Calu3 (cell line): ENCODE data around the gene TP63. TPM values are rescaled to one million over a fixed set of nuclear protein-coding genes. Genes with fewer than 3 reads are reported as not detected.

ENCODE experiments used
- BruUV-seq: library from RNA; stranded (reverse); fragments of 400-500 nt; replicated peaks from 2 replicates; lab custom pipeline; 2021; lab: Mats Ljungman, UMichigan
- CTCF ChIA-PET: fragments of 300-600 bp; sonication (Branson Sonifier 250); formaldehyde crosslinking; loops from one replicate; lab custom pipeline; 2022; ENCODE audit warnings: antibody characterized with exemption; lab: Charles Lee
- DNase-seq: peaks from one replicate; pipeline ENCODE4 v3.0.0; 2022
- H3K27ac Mint-ChIP-seq: one replicate; pipeline ENCODE4 v1.8.0; 2022; ENCODE audit warnings: mixed read lengths; ENCODE audit not compliant: unreplicated experiment
- H3K27me3 Mint-ChIP-seq: one replicate; pipeline ENCODE4 v1.8.0; 2022; ENCODE audit warnings: mixed read lengths; ENCODE audit not compliant: unreplicated experiment
- H3K36me3 Mint-ChIP-seq: one replicate; pipeline ENCODE4 v1.8.0; 2022; ENCODE audit warnings: mild to moderate bottlenecking, moderate library complexity, mixed read lengths; ENCODE audit not compliant: insufficient read depth, unreplicated experiment
- H3K4me1 Mint-ChIP-seq: one replicate; pipeline ENCODE4 v1.8.0; 2022; ENCODE audit warnings: mild to moderate bottlenecking, low read depth, mixed read lengths; ENCODE audit not compliant: unreplicated experiment
- H3K4me3 Mint-ChIP-seq: one replicate; pipeline ENCODE4 v1.8.0; 2022; ENCODE audit warnings: mild to moderate bottlenecking, low read depth, moderate library complexity, mixed read lengths; ENCODE audit not compliant: unreplicated experiment
- H3K9me3 Mint-ChIP-seq: one replicate; pipeline ENCODE4 v1.8.0; 2022; ENCODE audit warnings: low read depth, mixed read lengths; ENCODE audit not compliant: unreplicated experiment
- intact Hi-C: fragments of 100-400 bp; cut with micrococcal nuclease; formaldehyde crosslinking; loops from one replicate; pipeline ENCODE4 v1.10.0; 2022; ENCODE audit not compliant: unreplicated experiment
- total RNA-seq: library from RNA; stranded (reverse); gene quantifications from 2 replicates; pipeline ENCODE4 v1.2.3, GENCODE V29; 2022
- TF ChIP-seq, protein P1 (sequence below): fragments of 200-600 bp; IDR thresholded peaks from one replicate; pipeline ENCODE4 v1.8.0; 2022; ENCODE audit warnings: antibody characterized with exemption; ENCODE audit not compliant: unreplicated experiment

TP63 gene
- total RNA-seq, 1 experiment from 2014 or later: not detected

DNA sequence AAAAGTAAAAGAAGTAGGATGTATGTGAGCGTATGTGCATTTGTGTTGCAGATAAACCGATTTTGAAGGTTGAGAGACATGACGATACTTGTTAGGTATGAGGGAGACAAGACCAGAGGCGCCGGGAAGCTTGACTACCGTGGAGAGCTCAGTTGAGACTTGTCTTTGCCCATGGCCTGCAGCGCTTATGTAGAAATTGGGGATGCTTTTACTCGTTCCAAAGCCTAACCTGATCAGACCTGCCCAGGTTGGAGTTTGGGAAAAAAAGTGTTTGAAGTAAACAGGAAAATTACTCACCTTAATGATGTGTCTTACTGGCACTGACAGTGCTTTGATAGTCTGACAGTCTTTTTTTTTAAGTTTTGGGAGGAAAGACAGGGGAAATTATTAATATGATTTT, 202.8 kb downstream of the TP63 start:
- no peak for DNase-seq
- TF ChIP-seq, protein P1, sequence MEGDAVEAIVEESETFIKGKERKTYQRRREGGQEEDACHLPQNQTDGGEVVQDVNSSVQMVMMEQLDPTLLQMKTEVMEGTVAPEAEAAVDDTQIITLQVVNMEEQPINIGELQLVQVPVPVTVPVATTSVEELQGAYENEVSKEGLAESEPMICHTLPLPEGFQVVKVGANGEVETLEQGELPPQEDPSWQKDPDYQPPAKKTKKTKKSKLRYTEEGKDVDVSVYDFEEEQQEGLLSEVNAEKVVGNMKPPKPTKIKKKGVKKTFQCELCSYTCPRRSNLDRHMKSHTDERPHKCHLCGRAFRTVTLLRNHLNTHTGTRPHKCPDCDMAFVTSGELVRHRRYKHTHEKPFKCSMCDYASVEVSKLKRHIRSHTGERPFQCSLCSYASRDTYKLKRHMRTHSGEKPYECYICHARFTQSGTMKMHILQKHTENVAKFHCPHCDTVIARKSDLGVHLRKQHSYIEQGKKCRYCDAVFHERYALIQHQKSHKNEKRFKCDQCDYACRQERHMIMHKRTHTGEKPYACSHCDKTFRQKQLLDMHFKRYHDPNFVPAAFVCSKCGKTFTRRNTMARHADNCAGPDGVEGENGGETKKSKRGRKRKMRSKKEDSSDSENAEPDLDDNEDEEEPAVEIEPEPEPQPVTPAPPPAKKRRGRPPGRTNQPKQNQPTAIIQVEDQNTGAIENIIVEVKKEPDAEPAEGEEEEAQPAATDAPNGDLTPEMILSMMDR: no peak
- peaks cover under 1% of the 10 kb centered on the region for H3K4me1 Mint-ChIP-seq
- BruUV-seq: no TSS peak
- no peak overlapping the region for H3K27ac Mint-ChIP-seq
- CTCF ChIA-PET: no interaction called here
- intact Hi-C loops: no loop called here
- no peak overlapping the region for H3K4me3 Mint-ChIP-seq
- no peaks in the 10 kb centered on the region for H3K27me3 Mint-ChIP-seq
- no peaks in the 10 kb centered on the region for H3K36me3 Mint-ChIP-seq
- no peaks in the 10 kb centered on the region for H3K9me3 Mint-ChIP-seq

DNA sequence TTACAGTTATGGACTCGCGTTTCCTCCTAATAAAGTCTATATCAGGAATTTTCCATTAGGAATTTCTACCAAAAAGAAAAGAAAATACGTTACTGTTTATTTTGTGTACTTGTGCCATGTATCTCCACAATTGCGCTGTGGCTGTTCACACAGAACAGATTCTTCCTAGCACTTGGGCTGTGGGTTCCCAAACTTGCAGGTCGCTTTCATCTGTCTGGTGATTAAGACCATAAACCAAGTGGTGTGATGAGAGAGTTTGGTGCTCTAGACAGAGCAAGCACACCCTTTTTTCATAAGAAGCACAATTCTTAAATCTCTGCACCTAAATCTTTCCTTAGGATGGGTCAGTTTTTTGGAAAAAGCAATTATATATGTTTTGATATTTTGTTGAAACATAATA, 203.3 kb downstream of the TP63 start:
- CTCF ChIA-PET: no interaction called here
- peaks cover 5% of the 10 kb centered on the region for H3K4me1 Mint-ChIP-seq
- BruUV-seq: no TSS peak
- intact Hi-C loops: no loop called here
- no peaks in the 10 kb centered on the region for H3K9me3 Mint-ChIP-seq
- no peak for DNase-seq
- no peaks in the 10 kb centered on the region for H3K36me3 Mint-ChIP-seq
- no peaks in the 10 kb centered on the region for H3K27me3 Mint-ChIP-seq
- TF ChIP-seq, protein P1: no peak
- H3K27ac Mint-ChIP-seq: no peak overlapping the region
- no peak overlapping the region for H3K4me3 Mint-ChIP-seq

DNA sequence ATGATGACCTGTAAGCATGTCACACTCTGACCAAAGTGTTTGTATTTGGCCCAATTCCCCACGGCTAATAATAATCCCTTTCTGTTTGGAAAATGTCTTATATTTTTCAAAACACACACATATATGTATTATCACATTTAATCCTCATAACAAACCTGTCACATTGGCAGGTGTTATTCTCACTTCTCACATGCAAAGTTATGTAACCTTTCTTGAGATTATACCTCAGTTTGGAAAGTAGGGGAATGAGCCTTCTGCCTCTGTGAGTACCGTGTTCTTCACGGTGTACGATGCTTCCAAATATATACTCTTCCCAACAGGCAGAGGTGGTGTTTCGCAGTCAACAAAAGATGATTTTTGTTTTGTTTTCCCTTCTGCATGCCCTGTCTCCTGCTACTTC, 205.6 kb downstream of the TP63 start:
- no TSS peak for BruUV-seq
- intact Hi-C loops: no loop called here
- no peak for DNase-seq
- peaks cover 18% of the 10 kb centered on the region for H3K4me1 Mint-ChIP-seq
- no peak overlapping the region for H3K4me3 Mint-ChIP-seq
- H3K27me3 Mint-ChIP-seq: no peaks in the 10 kb centered on the region
- TF ChIP-seq, protein P1: no peak
- CTCF ChIA-PET: no interaction called here
- H3K27ac Mint-ChIP-seq: no peak overlapping the region
- H3K36me3 Mint-ChIP-seq: peaks cover 5% of the 10 kb centered on the region
- no peaks in the 10 kb centered on the region for H3K9me3 Mint-ChIP-seq

DNA sequence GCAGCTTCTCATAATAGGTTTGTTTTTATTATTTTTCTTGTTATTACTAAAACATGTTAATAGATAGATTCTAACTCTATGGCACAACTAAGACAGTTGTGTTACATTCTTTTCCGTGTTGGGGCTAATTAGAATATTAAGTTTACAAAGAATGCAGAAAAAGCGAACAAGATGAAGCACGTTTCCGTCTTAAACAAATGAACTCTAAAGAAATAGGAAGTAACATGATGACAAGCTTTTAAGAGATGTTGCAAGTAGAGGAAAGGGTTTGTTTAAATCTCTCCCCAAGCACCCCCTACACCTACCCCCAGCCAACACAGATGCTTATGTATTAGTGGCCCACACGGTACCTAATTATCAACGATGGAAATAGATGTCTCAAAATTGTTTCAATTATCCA, 207.1 kb downstream of the TP63 start:
- no peak for DNase-seq
- Mint-ChIP-seq H3K4me3 (no peak overlapping the region), H3K36me3 (peaks cover 5% of the 10 kb centered on the region), H3K4me1 (peaks cover 33% of the 10 kb centered on the region), H3K27me3 (no peaks in the 10 kb centered on the region), H3K27ac (no peak overlapping the region), H3K9me3 (no peaks in the 10 kb centered on the region)
- TF ChIP-seq, protein P1: no peak
- intact Hi-C loops: no loop called here
- CTCF ChIA-PET: interaction anchor here (0.6 to 1.3 kb wide), 3 partner anchors 39 to 446 kb away, joined by 3 to 4 read pairs (median 4); no protein-coding TSS in a partner anchor
- BruUV-seq: no TSS peak
